ENCODE results near the gene CCSAP. TPM values are rescaled to one million over a fixed set of nuclear protein-coding genes. Genes with fewer than 3 reads are reported as not detected.

The CCSAP gene
- total RNA-seq, 1 donor from 2014 or later, result 8.0 TPM

DNA sequence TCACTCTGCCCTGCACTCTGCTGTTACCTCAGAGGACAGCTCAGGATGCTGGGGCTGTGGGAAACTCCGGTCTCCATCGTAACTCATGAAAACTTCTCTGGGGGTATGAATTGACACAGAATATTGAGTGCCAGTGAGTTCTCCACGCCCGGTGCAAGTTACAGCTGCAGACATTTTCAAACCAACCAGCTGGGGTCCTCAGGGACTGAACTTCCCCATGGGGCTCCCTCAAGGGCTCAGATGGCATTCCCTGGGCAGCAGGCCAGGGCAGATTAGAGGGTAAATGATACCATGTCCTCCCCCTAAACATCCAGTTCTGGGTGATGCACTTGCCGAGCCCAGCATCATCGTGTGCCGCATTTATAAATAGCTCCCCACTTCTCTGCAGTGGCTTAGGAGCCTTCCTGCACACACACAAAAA lies 27.8 kb upstream of the CCSAP start:
- H3K36me3 ChIP-seq (ENCODE audit: insufficient read depth, low read length), result no peaks in the 10 kb centered on the region
- no peaks in the 10 kb centered on the region for H4K20me1 ChIP-seq (ENCODE audit: insufficient read depth, low read length)
- Mint-ChIP-seq H3K4me1 (ENCODE audit: low read depth, unreplicated experiment) (no peaks in the 10 kb centered on the region), H3K27me3 (ENCODE audit: low read depth, unreplicated experiment) (peaks cover 19% of the 10 kb centered on the region), H3K9me3 (ENCODE audit: unreplicated experiment) (peaks cover 3% of the 10 kb centered on the region), H3K4me3 (ENCODE audit: unreplicated experiment) (no peak overlapping the region), H3K27ac (ENCODE audit: unreplicated experiment) (no peak overlapping the region), H3K36me3 (ENCODE audit: low read depth, unreplicated experiment) (peaks cover 3% of the 10 kb centered on the region)
- no peak overlapping the region for H3K27ac ChIP-seq (ENCODE audit: low read depth, low read length)
- no peak for TF ChIP-seq EZH2 (IDR thresholded peaks at IDR 0.05; ENCODE audit: insufficient read depth, low read length)
- TF ChIP-seq, protein P1, sequence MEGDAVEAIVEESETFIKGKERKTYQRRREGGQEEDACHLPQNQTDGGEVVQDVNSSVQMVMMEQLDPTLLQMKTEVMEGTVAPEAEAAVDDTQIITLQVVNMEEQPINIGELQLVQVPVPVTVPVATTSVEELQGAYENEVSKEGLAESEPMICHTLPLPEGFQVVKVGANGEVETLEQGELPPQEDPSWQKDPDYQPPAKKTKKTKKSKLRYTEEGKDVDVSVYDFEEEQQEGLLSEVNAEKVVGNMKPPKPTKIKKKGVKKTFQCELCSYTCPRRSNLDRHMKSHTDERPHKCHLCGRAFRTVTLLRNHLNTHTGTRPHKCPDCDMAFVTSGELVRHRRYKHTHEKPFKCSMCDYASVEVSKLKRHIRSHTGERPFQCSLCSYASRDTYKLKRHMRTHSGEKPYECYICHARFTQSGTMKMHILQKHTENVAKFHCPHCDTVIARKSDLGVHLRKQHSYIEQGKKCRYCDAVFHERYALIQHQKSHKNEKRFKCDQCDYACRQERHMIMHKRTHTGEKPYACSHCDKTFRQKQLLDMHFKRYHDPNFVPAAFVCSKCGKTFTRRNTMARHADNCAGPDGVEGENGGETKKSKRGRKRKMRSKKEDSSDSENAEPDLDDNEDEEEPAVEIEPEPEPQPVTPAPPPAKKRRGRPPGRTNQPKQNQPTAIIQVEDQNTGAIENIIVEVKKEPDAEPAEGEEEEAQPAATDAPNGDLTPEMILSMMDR (IDR thresholded peaks at IDR 0.05; ENCODE audit: insufficient read depth, low read depth, low read length), result no peak
- H3K4me2 ChIP-seq (ENCODE audit: low read length), result no peak overlapping the region
- no peak overlapping the region for H3K4me3 ChIP-seq (ENCODE audit: insufficient read depth, low read depth, low read length)
- peaks cover 3% of the 10 kb centered on the region for H3K27me3 ChIP-seq (ENCODE audit: insufficient read depth, low read length)
- FAIRE-seq (no peak), DNase-seq (ENCODE audit: low read depth) (no peak)
- H3K4me1 ChIP-seq (ENCODE audit: insufficient read depth, low read length), result no peaks in the 10 kb centered on the region
- no peaks in the 10 kb centered on the region for H3K9me3 ChIP-seq (ENCODE audit: insufficient read depth, low read depth, low read length)
- H3K9ac ChIP-seq (ENCODE audit: low read length), result no peak overlapping the region
- H3K79me2 ChIP-seq (ENCODE audit: insufficient read depth, low read length), result no peaks in the 10 kb centered on the region
- no peak overlapping the region for H2AFZ ChIP-seq (ENCODE audit: low read depth, low read length)

DNA sequence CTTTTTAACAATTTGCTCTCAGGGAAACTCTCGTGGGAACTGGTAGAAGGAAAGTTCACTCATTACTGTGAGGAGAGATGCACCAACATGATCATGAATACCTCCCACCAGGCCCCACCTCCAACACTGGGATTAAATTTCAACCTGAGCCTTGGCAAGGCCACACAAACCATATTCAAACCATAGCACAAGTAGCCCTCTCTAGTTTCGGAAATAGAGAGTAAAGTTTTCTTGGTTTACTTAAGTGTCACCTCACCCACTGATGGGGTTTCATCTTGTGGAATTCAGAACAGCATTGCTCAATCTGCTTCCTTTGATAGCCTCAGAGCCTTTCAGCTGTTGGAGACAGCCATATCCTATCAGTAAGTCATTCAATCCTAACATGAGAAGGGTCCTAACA lies 25.5 kb upstream of the CCSAP start:
- no peaks in the 10 kb centered on the region for H3K4me1 ChIP-seq (ENCODE audit: insufficient read depth, low read length)
- Mint-ChIP-seq H3K4me1 (ENCODE audit: low read depth, unreplicated experiment) (no peaks in the 10 kb centered on the region), H3K36me3 (ENCODE audit: low read depth, unreplicated experiment) (no peaks in the 10 kb centered on the region), H3K9me3 (ENCODE audit: unreplicated experiment) (peaks cover 3% of the 10 kb centered on the region), H3K4me3 (ENCODE audit: unreplicated experiment) (no peak overlapping the region), H3K27me3 (ENCODE audit: low read depth, unreplicated experiment) (peaks cover 18% of the 10 kb centered on the region), H3K27ac (ENCODE audit: unreplicated experiment) (no peak overlapping the region)
- H3K4me2 ChIP-seq (ENCODE audit: low read length), result no peak overlapping the region
- no peaks in the 10 kb centered on the region for H4K20me1 ChIP-seq (ENCODE audit: insufficient read depth, low read length)
- FAIRE-seq (no peak), DNase-seq (ENCODE audit: low read depth) (no peak)
- H3K27me3 ChIP-seq (ENCODE audit: insufficient read depth, low read length), result peaks cover 3% of the 10 kb centered on the region
- TF ChIP-seq EZH2 (IDR thresholded peaks at IDR 0.05; ENCODE audit: insufficient read depth, low read length), result no peak
- TF ChIP-seq, protein P1 (IDR thresholded peaks at IDR 0.05; ENCODE audit: insufficient read depth, low read depth, low read length), result no peak
- H3K9ac ChIP-seq (ENCODE audit: low read length), result no peak overlapping the region
- H3K36me3 ChIP-seq (ENCODE audit: insufficient read depth, low read length), result no peaks in the 10 kb centered on the region
- no peak overlapping the region for H3K27ac ChIP-seq (ENCODE audit: low read depth, low read length)
- no peaks in the 10 kb centered on the region for H3K79me2 ChIP-seq (ENCODE audit: insufficient read depth, low read length)
- no peak overlapping the region for H3K4me3 ChIP-seq (ENCODE audit: insufficient read depth, low read depth, low read length)
- H2AFZ ChIP-seq (ENCODE audit: low read depth, low read length), result no peak overlapping the region
- H3K9me3 ChIP-seq (ENCODE audit: insufficient read depth, low read depth, low read length), result no peaks in the 10 kb centered on the region

DNA sequence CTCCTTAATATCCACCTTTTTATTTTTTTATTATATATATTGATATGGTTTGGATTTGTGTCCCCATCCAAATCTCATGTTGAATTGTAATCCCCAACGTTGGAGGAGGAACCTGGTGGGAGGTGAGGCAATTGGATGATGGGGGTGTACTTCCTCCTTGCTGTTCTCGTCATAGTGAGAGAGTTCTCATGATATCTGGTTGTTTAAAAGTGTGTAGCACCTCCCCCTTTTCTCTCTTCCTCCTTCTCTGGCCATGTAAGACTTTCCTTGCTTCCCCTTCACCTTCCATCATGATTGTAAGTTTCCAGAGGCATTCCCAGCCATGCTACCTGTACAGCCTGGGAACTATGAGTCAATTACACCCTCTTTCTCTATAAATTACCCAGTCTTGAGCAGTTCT lies 22.7 kb upstream of the CCSAP start:
- H3K4me3 ChIP-seq (ENCODE audit: insufficient read depth, low read depth, low read length), result no peak overlapping the region
- H3K27ac Mint-ChIP-seq (ENCODE audit: unreplicated experiment), result no peak overlapping the region
- FAIRE-seq (no peak), DNase-seq (ENCODE audit: low read depth) (no peak)
- H3K79me2 ChIP-seq (ENCODE audit: insufficient read depth, low read length), result no peaks in the 10 kb centered on the region
- H4K20me1 ChIP-seq (ENCODE audit: insufficient read depth, low read length), result no peaks in the 10 kb centered on the region
- no peaks in the 10 kb centered on the region for H3K4me1 Mint-ChIP-seq (ENCODE audit: low read depth, unreplicated experiment)
- no peaks in the 10 kb centered on the region for H3K36me3 ChIP-seq (ENCODE audit: insufficient read depth, low read length)
- TF ChIP-seq, protein P1 (IDR thresholded peaks at IDR 0.05; ENCODE audit: insufficient read depth, low read depth, low read length), result no peak
- no peak for TF ChIP-seq EZH2 (IDR thresholded peaks at IDR 0.05; ENCODE audit: insufficient read depth, low read length)
- no peaks in the 10 kb centered on the region for H3K4me1 ChIP-seq (ENCODE audit: insufficient read depth, low read length)
- H2AFZ ChIP-seq (ENCODE audit: low read depth, low read length), result no peak overlapping the region
- no peak overlapping the region for H3K4me2 ChIP-seq (ENCODE audit: low read length)
- H3K9ac ChIP-seq (ENCODE audit: low read length), result no peak overlapping the region
- H3K9me3 ChIP-seq (ENCODE audit: insufficient read depth, low read depth, low read length), result no peaks in the 10 kb centered on the region
- H3K36me3 Mint-ChIP-seq (ENCODE audit: low read depth, unreplicated experiment), result no peaks in the 10 kb centered on the region
- H3K27ac ChIP-seq (ENCODE audit: low read depth, low read length), result no peak overlapping the region
- no peaks in the 10 kb centered on the region for H3K9me3 Mint-ChIP-seq (ENCODE audit: unreplicated experiment)
- no peak overlapping the region for H3K4me3 Mint-ChIP-seq (ENCODE audit: unreplicated experiment)
- peaks cover 18% of the 10 kb centered on the region for H3K27me3 Mint-ChIP-seq (ENCODE audit: low read depth, unreplicated experiment)
- peaks cover under 1% of the 10 kb centered on the region for H3K27me3 ChIP-seq (ENCODE audit: insufficient read depth, low read length)

Measured in astrocyte (in vitro differentiated cells and primary cell).